Adrenal gland (tissue), 5 donors: ENCODE data around the gene SFMBT1.

ENCODE experiments used
- CTCF ChIP-seq, 6 experiments: fragments of 450-650 bp in 4 of 6; fragments of 200-600 bp in 2 of 6; sonication (generic) in 1 of 6; IDR thresholded peaks; 1 replicate in 5 of 6; 2 replicates in 1 of 6; pipeline versions ENCODE4 v1.5.1 to v1.8.0; 2016 to 2021; ENCODE audit warnings: antibody characterized with exemption in 6 of 6, mild to moderate bottlenecking in 2 of 6, moderate library complexity in 1 of 6
- POLR2A ChIP-seq, 2 donors: fragments of 450-650 bp; IDR thresholded peaks; one replicate each; pipeline ENCODE4 v1.6.1; 2017; ENCODE audit warnings: antibody characterized with exemption in 2 of 2, mild to moderate bottlenecking in 2 of 2, moderate library complexity in 1 of 2
- donor health status: DM: no; HTN: no; CAD: no.

DNA sequence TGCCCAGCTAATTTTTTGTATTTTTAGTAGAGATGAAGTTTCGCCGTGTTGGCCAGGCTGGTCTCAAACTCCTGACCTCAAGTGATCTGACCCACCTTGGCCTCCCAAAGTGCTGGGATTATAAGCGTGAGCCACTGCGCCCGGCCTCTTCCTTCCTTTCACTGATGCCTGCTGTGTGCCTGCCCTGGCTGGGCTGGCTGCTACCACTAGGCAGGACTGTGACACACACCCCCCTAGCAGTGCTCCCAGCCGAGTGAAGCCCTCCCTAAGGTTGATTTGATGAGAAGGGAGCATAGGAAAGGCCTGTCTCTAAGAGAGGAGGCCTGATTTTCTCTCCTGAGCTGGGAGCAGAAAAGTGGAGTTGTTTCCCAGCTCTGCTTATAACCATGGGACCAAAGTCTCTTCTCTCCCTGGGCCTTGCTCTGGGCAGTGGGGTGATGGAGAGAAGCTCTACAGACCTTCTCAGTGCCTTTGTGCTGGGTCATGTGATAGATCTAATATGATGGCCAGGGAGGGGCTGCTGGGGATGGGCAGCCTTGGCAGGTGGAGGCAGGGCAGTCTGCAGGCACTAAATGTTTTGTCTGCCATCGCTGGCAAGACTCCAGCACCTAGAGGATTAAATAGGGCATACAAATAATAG is 20.1 kb upstream of the SFMBT1 start:
- TF ChIP-seq CTCF (IDR thresholded peaks at IDR 0.05), result no peak
- no peak for TF ChIP-seq POLR2A (IDR thresholded peaks at IDR 0.05)
